ENCODE measurements around the gene ZNF177. TPM values are rescaled to one million over a fixed set of nuclear protein-coding genes. Genes with fewer than 3 reads are reported as not detected.

ZNF177 gene
- polyA plus RNA-seq, 1 experiment, result 3.3 TPM

DNA sequence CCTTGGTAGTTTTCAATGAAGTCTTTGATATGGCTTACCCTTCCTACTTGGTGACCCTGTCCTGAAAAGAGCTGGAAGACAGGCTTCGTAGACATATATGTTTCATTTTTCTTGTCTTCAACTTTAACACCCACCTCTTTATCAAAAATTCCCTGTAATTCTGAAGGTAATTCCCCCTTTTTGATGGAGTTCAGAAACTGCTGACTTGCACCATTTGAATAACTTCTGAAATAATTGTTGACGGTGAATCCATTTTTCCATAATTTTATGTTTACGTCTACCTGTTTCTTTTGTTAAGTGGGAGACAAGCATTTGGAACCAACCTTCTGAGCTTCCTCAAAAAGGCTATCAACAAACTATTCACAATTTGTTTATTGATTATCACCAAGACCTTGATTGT, 14.6 kb upstream of the ZNF177 start:
- CTCF ChIA-PET, result no interaction called here

DNA sequence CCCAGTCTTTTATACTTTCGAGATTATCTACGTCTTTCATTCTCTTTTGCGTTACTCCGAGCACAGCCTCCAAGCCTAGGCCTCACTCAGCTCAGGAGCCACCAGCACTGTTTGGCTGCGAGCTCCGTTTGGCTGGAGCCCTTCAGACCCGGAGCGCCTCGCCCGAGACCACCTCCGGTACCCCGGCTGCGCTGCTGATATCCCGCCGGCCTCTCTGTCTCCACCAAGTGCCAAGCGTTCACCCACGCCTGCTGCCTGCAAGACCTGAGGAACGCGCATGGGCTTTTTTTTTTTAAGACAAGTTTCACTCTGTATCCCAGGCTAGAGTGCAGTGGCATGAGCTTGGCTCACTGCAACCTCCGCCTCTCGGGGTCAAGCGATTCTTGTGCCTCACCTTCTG, 14.1 kb upstream of the ZNF177 start:
- Histone ChIP-seq H3K27ac (ENCODE audit: low read depth, low read length) (no peak overlapping the region), H3K9me3 (ENCODE audit: control insufficient read depth, insufficient read depth, low read length) (peaks cover 50% of the 10 kb centered on the region), H3K4me3 (ENCODE audit: low read depth, low read length) (no peak overlapping the region), H3K27me3 (ENCODE audit: control insufficient read depth, insufficient read depth, low read length) (no peaks in the 10 kb centered on the region)
- DNase-seq (ENCODE audit: low read depth, low spot score), result no peak
- POLR2A ChIA-PET, result no interaction called here
- CTCF ChIA-PET, result no interaction called here
- TF ChIP-seq, protein P1, sequence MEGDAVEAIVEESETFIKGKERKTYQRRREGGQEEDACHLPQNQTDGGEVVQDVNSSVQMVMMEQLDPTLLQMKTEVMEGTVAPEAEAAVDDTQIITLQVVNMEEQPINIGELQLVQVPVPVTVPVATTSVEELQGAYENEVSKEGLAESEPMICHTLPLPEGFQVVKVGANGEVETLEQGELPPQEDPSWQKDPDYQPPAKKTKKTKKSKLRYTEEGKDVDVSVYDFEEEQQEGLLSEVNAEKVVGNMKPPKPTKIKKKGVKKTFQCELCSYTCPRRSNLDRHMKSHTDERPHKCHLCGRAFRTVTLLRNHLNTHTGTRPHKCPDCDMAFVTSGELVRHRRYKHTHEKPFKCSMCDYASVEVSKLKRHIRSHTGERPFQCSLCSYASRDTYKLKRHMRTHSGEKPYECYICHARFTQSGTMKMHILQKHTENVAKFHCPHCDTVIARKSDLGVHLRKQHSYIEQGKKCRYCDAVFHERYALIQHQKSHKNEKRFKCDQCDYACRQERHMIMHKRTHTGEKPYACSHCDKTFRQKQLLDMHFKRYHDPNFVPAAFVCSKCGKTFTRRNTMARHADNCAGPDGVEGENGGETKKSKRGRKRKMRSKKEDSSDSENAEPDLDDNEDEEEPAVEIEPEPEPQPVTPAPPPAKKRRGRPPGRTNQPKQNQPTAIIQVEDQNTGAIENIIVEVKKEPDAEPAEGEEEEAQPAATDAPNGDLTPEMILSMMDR (IDR thresholded peaks at IDR 0.05; ENCODE audit: low read depth, low read length), result no peak

More for the DNA sequence above, 14.6 kb upstream of the ZNF177 start:
- Histone ChIP-seq H3K27ac (ENCODE audit: low read depth, low read length) (no peak overlapping the region), H3K4me3 (ENCODE audit: low read depth, low read length) (no peak overlapping the region), H3K9me3 (ENCODE audit: control insufficient read depth, insufficient read depth, low read length) (peaks cover 50% of the 10 kb centered on the region), H3K27me3 (ENCODE audit: control insufficient read depth, insufficient read depth, low read length) (no peaks in the 10 kb centered on the region)
- POLR2A ChIA-PET, result no interaction called here
- no peak for DNase-seq (ENCODE audit: low read depth, low spot score)
- TF ChIP-seq, protein P1 (IDR thresholded peaks at IDR 0.05; ENCODE audit: low read depth, low read length), result no peak

DNA sequence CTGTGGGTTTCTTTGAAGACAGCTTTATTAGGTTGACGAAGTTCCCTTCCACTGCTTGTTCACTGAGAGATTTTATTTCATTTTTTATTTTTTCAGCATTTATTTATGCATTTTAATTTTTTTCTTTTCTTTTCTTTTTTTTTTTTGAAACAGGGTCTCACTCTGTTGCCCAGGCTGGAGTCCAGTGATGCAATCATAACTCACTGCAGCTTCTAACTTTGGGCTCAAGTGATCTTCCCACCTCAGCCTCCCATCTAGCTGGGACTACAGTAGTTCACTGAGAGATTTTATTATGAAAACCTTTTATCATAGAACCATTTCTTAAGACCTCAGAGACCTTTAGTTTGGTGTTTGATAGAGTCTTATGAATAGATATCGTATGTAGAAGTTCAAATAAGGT, 10.3 kb upstream of the ZNF177 start:
- peaks cover 66% of the 10 kb centered on the region for H3K9me3 ChIP-seq (ENCODE audit: control insufficient read depth, insufficient read depth, low read length)
- no peak for DNase-seq (ENCODE audit: low read depth, low spot score)
- ChIA-PET POLR2A (no interaction called here), CTCF (no interaction called here)
- no peak overlapping the region for H3K27ac ChIP-seq (ENCODE audit: low read depth, low read length)
- H3K27me3 ChIP-seq (ENCODE audit: control insufficient read depth, insufficient read depth, low read length), result no peaks in the 10 kb centered on the region
- H3K4me3 ChIP-seq (ENCODE audit: low read depth, low read length), result no peak overlapping the region
- TF ChIP-seq, protein P1 (IDR thresholded peaks at IDR 0.05; ENCODE audit: low read depth, low read length), result no peak

DNA sequence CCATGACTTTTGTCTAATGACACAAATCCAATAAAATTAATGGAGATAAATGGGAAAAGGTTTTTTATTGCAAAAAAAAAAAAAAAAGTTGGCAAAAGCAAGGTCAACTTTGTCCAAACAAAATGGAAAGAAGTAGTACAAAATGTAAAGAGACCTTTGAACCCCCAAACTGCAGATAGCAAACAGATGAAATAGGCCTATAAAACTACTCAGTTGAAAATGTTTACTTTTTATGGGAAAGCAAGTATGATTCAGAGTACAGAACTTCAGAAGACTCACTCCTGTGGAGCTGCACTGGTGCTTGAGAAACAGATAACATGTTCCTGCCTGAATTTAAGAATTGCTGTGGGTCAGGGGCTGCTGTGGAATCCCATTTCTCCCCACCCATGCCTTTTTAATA, 9.8 kb upstream of the ZNF177 start:
- Histone ChIP-seq H3K27me3 (ENCODE audit: control insufficient read depth, insufficient read depth, low read length) (no peaks in the 10 kb centered on the region), H3K4me3 (ENCODE audit: low read depth, low read length) (no peak overlapping the region), H3K9me3 (ENCODE audit: control insufficient read depth, insufficient read depth, low read length) (peaks cover 70% of the 10 kb centered on the region), H3K27ac (ENCODE audit: low read depth, low read length) (no peak overlapping the region)
- ChIA-PET POLR2A (no interaction called here), CTCF (no interaction called here)
- TF ChIP-seq, protein P1 (IDR thresholded peaks at IDR 0.05; ENCODE audit: low read depth, low read length), result no peak
- no peak for DNase-seq (ENCODE audit: low read depth, low spot score)

DNA sequence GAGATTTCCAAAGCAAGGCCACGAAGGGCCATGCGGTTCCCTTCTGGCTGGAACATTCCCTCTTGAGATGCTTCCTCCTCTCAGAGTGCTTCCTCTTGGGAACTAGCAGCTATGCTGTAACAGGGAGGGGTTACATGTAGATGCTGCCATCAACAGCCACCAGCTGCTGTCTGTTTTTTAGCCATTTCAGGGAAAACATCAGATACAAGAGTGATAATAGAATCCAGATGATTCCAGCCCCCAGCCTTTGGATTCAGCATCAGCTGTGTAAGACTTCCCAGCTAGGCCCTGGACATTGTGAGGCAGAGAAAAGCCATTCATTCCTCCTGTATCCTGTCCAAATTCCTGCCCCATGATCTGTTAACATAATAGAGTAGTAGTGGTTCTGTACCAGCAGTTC, 8.2 kb upstream of the ZNF177 start:
- no peak overlapping the region for H3K4me3 ChIP-seq (ENCODE audit: low read depth, low read length)
- TF ChIP-seq, protein P1 (IDR thresholded peaks at IDR 0.05; ENCODE audit: low read depth, low read length), result no peak
- no peaks in the 10 kb centered on the region for H3K27me3 ChIP-seq (ENCODE audit: control insufficient read depth, insufficient read depth, low read length)
- DNase-seq (ENCODE audit: low read depth, low spot score), result no peak
- ChIA-PET POLR2A (no interaction called here), CTCF (no interaction called here)
- H3K27ac ChIP-seq (ENCODE audit: low read depth, low read length), result no peak overlapping the region
- peaks cover 73% of the 10 kb centered on the region for H3K9me3 ChIP-seq (ENCODE audit: control insufficient read depth, insufficient read depth, low read length)
